22Rv1 (cell line): Measurements from ENCODE around the gene LASP1NB.

Source experiments
- ZFX ChIP-seq: fragments of 450-650 bp; IDR thresholded peaks from 2 replicates; pipeline ENCODE4 v1.6.1; 2017; ENCODE audit warnings: antibody characterized with exemption, borderline replicate concordance
- TF ChIP-seq, protein P1 (sequence below): fragments of 450-650 bp; IDR thresholded peaks from 2 replicates; pipeline ENCODE4 v1.5.1; 2017; ENCODE audit warnings: mild to moderate bottlenecking

DNA sequence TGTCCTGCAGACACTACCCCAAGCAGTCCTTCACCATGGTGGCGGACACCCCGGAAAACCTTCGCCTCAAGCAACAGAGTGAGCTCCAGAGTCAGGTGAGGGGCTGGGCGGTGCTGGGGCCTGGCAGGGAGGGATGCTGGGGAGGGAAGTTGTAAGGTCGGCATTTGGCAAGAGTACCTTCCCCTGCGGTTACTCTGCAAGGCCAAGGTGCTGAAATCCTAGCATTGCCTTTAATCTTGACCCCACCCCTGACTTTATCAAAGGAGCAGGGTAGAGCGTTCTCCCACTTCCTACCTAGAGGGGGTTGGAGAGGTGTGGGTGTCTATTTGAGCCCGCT lies 35.0 kb upstream of the LASP1NB start:
- TF ChIP-seq, protein P1, sequence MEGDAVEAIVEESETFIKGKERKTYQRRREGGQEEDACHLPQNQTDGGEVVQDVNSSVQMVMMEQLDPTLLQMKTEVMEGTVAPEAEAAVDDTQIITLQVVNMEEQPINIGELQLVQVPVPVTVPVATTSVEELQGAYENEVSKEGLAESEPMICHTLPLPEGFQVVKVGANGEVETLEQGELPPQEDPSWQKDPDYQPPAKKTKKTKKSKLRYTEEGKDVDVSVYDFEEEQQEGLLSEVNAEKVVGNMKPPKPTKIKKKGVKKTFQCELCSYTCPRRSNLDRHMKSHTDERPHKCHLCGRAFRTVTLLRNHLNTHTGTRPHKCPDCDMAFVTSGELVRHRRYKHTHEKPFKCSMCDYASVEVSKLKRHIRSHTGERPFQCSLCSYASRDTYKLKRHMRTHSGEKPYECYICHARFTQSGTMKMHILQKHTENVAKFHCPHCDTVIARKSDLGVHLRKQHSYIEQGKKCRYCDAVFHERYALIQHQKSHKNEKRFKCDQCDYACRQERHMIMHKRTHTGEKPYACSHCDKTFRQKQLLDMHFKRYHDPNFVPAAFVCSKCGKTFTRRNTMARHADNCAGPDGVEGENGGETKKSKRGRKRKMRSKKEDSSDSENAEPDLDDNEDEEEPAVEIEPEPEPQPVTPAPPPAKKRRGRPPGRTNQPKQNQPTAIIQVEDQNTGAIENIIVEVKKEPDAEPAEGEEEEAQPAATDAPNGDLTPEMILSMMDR: no peak
- no peak for TF ChIP-seq ZFX
